ENCODE results near the gene SNCAIP.
"Not testable (repeated sequence)": the region's sequence is repeated elsewhere in the genome, so short reads cannot be mapped to it uniquely, and the experiment has no call there.

SNCAIP gene

DNA sequence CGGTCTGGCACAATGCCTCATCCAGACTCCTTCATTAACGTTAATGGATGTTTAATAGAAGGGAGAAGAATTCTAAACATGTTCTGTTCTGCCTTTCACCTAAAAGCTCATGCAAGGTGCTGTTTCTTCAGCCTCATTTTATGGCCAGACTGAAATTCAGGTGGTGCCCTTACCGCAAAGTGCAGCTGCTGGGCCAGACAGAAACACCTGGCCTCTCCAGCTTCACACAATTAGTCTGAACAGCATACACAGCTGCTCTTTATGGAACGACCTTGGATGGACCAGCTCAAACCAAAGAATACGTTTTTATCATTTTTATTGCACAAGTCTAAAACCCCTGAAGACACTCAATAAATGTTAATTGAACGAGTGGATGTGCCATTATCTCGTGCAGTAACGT, 4.6 kb downstream of the SNCAIP start:
- peak; percentile 59 for DNase-seq

DNA sequence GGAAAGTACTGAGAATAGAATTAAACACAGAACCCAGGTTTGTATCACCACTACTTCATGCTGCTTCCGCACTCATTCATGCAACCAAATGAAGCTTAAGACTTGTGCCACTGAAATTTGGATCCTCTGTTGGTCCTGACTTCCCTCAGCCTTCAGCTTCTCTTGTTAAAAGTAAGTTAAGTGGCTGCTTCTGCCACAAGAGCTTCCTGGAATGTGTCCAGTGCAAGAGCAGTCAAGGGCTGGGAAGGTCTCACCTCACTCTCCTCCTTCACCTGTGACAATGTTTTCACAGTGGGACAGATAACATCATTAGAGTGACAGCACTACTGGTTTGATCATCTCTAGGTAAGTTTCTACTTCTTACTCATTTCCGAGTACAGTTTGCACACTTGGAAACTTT, 7.9 kb downstream of the SNCAIP start:
- no peak for DNase-seq

DNA sequence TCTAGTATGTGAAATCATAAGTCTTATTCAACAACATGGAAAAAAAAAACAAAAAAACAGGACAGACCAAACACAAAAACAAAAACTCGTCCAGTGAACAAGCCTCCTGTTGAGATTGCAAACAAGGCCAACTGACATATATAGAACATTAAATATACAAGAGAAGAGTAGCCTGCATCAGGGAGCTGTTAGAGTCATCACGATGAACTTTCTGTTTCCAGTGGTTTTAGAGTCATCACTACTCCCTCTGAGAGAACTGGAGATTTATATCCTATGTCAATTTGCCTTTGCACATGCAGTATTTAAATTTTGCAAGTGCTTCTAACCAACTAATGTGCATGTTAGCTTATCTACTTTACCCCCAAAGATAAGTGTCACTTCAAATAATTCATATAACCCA, 9.9 kb downstream of the SNCAIP start:
- DNase-seq = no peak

DNA sequence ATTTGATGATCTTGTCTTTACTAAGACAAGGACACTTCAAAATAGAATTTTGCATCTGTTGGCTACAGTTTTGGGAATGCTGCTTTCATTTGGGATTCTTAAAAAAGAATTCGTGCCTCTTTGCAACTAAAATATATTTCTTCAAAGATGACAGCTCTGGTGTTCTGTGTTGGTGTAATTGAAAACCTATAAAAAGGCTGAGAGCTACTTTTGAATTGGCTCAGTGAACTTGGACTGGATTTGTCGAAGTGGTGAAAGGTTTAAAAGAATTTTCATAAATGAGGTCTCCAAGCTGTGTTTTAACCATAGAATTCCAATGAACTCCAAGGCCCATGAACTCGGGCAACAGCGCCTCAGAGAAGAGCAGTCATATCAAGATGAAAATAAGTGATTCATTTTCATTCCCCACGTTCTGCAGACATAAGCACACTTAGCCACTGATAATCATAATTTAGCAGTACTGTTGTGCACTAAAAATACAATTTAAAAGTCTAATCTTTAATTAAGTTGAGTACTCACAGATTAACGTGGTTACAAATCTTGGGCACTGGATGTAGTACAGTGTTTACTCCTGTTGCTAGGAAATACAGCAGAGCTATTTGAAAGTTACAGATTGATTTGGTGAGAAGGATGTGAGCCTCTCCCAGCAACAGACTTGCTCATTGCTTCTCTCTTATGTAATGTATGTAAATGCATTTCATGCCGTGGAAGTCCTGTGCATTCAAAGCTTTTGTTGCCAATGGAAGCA, 10.9 kb downstream of the SNCAIP start:
- DNase-seq = no peak

DNA sequence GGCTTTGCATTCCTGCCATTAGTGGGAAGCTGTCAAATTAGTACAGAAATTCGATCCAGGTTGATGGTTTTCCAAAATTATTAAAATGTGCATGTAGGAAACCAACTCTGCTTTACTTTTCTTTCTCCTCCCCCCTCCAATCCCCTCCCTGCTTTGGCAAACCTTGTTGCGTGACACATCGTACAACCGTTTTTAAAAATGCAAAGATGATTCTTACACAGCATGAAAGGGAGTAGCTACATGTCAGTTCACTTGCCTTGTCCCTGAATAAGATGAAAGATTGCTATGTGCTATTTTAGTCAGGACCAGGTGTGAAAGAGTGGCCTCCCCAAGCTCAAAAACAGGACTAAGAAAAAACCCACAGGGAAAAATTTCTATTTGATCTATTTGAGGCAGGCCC, 11.7 kb downstream of the SNCAIP start:
- DNase-seq = no peak

DNA sequence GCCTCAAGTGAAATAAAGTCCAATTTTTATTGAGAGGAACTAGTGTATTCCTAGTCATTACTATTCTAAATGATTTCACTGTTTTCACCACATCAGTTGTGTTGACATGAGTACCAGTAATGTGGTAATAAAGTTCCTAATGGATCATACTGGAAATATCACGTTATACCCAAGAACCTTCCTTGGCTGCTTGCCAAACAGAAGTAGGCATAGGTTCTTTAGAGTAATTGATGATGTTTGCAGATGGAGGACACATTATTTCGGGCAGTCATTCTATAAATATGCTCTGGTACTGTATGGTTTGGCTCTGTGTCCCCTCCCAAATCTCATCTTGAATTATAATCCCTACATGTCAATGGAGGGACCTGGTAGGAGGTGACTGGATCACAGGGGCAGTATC, 15.1 kb downstream of the SNCAIP start:
- no peak for DNase-seq

DNA sequence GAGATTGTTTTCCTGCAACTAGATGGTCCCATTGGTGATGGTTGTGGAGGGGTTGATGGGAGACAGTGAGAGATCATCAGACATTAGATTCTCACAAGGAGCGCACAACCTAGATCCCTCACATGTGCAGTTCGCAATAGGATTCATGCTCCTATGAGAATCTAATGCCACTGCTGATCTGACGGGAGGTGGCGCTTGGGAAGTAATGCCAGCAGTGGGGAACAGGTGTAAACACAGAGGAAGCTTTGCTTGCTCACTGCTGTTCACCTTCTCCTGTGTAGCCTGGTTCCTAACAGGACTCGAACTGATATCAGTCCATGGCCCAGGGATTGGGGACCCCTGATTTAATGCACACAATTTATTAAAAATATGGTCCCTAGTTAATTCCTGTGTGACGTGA, 18.8 kb downstream of the SNCAIP start:
- no peak for DNase-seq

DNA sequence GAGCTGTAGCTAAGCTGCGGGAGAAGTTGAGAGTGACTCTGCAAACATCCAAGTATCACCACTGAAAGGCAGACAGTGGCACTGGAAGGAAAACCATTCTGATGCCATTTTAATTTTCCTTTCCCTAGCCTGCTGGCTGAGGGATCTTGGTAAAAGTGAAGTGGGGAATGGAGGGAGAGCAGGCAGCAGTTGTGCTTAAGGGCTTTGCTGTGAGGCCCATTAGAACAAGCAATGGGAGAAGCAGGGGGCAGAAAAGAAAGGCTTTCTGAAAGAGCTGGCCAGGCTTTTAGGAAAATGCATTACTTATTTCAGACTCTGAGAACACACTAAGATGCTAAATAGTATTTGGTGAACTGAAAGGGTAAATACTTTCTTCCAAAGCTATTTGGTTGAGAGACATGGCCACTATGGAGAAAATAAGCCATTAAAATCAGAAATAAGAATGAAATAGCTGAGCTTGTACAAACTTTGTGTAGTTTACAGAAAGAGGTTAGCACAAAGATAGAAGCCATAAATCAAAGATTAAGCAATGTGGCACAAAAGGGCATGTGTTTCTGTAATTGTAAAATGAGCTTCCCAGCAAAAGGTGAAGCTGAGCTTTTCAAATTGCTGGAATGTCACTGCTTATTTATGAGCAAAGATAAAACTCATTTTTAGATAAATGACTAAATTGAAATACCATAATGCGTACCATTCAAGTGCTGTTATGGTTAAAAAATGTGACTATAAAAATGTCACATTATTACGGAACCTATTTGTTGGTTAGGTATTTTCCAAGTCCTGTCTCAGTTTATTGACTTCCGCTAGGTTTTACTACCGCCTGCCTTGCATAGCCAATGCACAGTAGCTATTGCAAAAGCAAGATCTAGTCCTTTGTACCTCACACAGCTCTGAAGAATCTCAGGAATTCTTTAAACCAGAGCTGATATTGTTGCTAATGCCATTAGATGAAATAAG, 20.8 kb downstream of the SNCAIP start:
- no peak for DNase-seq

DNA sequence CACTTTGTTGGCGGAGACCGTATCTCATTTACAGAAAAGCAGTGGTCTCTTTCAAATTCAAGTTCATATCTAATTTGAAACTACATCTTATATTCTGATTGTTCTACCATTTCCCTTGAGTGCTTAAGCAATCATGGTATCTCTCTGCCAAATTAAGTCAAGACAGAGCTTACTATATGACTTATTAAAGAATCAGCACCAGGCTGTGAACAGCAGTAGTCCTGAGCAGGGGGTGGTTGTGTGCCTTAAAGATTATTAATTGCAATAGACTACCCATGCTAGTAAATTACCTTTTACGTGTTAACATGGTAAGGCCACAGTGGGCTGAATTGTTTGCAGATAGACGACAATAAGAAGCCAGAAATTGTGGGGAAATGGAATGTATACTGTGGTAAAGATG, 21.5 kb downstream of the SNCAIP start:
- no peak for DNase-seq

DNA sequence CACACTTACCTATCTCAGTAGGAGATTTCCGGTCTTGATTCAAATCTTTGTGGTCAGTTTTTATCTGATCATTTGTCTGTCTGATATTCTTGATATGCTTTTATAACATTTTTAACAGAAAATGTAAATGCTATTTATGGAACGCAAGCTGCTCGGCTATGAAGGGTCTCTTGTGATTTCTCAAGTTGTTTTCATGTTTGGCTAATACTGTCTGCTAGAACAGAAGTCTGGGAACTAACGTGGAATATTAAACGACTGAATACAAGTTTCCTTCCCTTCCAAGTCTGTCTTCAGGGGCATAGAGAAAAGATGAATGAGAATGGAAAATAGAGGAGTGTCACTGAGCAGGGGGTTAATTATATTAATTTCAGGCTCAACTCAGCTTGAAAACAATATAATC, 27.6 kb downstream of the SNCAIP start:
- no peak for DNase-seq

DNA sequence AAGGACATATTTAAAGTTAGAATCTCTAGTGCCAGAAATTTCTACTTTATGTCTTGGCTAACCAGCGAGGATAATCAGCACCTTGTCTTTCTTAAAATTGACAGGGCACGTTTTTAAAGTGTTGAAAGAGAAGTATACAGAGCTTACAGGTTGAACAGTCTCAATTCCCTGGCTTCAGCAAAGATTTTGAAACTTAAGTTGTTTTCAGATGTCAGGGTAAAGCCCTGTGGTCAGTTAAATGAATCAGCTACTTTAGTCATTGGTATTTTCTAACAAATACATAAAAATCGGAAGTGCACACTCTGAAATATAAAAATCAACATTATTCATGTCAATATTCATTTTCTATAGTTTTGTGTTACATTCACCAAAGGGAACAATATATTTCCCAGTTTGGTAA, 29.1 kb downstream of the SNCAIP start:
- no peak for DNase-seq

DNA sequence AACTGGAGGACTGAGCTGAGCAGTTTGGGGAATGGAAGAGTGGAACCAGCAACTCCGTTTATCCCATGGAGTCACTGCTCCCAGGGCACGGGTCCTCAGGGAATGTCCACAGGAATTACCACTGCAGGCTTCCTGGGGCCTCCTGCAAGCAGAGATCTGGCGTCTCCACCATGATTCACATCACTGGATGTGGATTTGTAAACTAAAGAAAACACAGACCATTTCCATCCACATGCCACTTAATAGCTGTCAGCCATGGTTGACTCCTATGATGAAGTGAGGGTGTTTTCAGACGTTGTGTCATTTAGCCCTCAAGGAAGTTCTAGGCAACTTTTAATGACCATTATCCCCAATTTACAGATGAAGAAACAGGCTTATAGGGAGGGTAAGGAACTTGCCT, 30.2 kb downstream of the SNCAIP start:
- no peak for DNase-seq

DNA sequence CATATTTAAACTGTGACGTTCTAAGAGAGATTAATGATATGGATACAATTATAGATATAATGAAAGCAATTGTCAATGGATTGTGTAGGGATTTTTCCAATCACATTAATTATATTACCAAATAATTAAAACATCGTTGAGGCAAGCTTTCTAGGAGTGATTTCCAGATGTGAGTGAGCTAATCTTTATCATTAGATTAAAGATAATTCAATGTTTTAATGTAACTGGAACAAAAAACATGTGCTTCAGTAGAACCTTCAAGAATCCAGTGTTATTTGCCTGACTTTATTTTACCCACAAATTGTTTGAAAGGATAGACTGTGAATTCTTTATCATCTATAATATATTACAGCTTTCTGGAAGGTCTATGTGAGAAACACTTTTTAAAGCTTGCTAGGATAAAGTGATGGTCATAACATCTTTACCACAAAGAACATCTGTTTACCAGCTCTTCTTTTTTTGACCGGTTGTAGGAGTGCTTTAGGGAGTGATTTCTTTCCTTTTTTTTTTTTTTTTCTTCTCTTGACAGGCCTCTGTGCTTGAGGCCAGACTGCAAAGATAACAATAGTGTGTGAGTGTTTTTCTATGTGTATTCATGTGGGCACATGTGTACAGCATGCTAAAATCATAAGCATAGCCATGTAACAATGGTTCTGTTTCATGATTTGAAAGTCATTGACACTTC, 35.0 kb downstream of the SNCAIP start:
- no peak for DNase-seq

DNA sequence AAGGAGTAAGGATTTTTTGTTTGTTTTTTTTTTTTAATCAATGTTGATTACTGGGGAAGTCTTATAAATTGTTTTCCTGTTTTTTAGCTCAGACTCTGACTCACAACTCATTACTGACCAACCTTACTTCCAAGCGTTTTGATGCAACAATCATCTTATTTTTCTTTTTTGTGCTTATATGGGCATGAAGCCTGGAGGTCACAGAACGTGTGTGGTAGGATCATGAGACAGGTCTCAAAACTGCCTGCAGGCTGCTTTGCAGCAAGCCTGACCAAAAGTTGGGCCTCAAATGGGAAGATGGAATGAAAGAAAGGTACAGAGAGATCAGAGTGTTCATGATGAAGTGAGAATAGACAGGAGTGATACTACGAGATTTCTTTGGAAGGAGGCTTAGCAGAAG, 38.5 kb downstream of the SNCAIP start:
- DNase-seq = no peak

DNA sequence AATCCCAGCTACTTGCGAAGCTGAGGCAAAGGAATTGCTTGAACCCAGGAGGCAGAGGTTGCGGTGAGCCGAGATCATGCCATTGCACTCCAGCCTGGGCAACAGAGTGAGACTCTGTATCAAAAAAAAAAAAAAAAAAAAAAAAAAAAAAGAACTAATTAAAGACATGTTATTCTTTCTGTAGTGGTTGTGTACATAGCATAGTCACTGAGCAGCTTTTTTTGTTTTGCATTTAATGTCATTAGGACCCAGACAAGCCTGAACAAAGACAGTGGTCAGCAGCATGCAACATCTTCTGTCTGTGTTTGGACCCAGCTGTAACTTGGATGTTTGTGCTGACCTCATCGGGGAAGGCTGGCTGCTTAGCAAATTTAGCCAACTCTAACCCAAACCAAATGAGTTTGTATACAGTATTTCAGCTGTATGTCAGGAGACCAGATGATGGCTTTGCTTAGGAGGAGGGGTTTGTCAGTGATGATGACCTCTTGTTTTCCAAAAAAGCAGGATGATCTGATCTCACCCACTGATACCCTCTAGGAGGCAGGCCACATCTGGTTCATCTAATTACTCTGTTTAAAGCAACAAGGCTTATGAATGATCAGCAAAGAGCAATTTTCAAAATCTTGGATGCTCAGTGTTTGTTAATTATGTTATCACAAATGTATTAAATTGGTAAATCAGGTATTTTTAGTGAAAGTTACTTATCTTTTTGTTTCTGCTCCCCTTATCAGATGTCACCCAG, 39.5 kb downstream of the SNCAIP start:
- no peak for DNase-seq

DNA sequence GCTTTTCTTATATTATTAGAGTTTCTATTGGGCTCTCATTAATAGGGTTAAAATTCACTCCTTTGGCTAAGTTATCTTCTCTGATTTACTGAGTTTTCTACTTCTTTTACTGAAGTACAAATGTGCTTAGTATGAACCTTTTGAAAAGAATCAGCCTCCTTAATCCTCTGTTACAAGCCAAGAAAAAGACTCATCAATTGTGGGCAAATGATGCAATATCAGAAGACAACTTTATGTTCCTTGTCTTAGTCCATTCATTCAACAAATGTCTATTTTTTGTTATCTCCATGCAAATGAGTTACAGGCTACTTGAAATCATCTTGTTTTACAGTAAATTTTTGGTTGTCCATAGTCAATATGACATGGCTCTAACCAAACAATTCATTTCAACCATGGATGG, 40.3 kb downstream of the SNCAIP start:
- no peak for DNase-seq

DNA sequence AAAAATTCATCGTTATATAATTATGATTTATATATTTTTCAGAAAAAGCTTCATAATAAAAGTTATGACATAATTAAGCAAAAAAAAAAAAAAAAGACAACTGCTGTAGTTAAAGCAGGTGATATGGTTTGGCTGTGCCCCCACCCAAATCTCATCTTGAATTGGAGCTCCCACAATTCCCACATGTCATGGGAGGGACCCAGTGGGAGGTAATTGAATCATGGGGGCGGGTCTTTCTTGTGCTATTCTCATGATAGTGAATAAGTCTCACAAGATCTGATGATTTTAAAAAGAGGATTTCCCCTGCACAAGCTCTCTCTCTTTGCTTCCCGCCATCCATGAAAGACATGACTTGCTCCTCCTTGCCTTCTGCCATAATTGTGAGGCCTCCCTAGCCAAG, 41.3 kb downstream of the SNCAIP start:
- DNase-seq = not testable (repeated sequence)

DNA sequence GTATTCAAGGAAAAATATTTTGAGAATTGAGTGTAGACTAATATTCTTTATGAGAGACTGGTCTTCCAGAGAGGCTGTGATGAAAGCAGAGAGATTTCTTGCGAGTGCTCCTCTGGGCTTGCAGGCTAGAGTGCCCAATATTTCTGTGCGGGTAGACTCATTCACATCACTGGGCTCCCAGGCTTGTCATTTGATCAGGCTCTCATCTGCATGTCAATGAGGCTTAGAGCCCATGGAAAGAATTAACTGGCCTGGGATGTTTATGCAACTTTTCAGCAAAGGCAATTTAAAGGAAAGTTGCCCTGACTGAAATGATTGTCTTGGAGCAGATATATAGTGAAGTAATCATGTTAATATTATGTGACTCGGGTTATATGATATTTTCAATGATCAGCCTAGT, 42.3 kb downstream of the SNCAIP start:
- no peak for DNase-seq

DNA sequence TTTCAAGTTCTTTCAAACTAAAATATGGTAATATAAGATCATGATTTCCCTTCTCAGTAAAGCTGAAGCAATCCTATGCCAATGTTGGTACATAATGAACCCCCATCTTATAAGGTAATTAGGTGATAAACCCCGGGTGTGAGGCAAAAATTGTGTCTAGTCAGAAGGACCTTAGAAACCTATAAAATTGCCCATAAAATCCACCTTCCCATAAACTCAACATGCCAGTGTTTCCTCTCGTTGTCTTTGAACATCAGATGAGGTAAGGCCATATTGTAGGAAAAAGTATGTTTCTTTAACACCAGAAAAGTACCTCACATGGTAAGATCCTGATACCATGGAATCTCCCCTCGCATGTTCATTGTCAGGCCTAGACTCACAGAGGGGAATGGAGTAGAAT, 43.3 kb downstream of the SNCAIP start:
- DNase-seq = no peak

DNA sequence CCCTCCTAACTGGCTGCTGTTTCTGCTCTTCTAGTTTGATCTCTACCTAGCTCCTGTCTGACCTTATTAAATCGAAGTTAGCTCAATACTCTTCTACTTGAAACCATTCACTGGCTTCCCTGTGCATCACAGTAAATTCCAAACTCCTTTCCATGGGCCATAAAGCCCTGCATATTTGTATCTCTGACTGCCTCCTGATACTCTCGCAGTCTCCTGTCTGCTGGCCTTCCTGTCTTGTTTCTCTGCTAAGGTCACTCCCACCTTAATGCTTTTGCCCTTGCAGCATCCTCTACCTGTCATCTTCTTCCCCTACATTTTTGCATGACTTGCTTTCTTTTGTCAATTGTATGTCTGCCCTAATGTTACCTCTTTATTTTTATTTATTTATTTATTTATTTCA, 44.8 kb downstream of the SNCAIP start:
- DNase-seq = no peak

DNA sequence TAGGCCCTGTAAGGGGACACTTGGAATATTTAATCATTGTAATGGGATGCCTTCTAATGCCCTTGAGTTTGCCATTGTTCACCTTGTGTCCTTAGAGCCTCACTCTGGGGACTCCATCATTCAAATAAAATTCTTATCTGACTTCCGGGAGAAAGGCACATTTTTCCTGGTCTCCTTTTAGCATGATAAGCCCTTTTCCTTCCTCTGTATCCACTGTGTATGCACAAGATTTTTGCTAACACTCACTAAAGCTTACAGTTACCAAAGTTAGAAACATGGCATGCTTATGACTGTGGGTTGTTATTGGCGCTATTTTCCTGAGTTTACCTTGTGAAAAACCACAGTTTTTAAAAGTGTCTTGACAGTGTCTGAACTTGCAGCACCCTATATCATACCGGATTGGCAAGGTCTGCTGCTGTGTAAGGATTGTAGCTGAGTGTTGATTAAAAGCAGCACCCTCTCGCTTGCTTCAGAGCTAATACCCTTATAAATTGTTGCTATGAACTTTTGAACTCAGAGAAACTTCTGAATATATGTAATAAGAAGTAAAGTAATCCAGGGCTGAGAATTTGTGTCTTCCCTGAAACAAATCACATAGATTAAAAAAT, 46.4 kb downstream of the SNCAIP start:
- DNase-seq = no peak

DNA sequence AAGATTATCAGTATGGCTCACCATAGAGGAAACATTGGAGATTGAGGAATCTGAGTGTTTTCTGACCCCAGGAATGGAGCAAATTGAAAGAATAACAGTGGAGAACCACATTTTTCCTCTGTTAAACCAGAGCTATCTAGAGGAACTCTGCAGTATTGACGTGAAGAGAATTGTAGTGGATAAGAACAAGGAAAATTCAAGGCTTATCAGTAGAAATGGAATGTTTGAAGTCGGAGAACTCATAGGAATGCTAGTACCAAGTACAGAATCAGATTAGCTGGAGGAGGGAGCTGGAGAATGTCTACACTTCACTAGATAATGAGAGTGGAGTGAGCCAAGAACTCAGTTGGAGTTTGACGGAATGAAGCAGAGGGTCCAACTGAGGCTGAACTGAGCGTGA, 50.3 kb downstream of the SNCAIP start:
- no peak for DNase-seq

DNA sequence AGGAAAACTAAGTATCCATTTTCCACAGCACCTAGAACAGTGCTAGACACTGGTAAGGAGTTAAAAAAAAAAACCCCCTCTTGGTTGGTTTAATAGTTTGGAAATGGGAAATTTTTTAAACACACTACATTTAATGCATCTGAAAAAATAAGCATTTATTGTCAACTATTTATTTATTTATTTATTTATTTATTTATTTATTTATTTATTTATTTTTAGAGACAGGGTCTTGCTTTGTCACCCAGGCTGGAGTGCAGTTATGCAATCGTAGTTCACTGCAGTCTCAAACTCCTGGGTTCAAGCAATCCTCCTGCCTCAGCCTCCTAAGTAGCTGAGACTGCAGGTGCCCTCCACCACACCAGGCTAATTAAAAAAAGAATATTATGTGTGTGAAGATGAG, 51.6 kb downstream of the SNCAIP start:
- DNase-seq = no peak
